Peyer's patch (tissue), 4 donors: ENCODE measurements around the gene KRTAP12-2. TPM values are rescaled to one million over a fixed set of nuclear protein-coding genes. Genes with fewer than 3 reads are reported as not detected.

Experiments
- DNase-seq, 3 donors: peaks; one replicate each; pipeline ENCODE4 v3.0.0-alpha.2; 2017 to 2019
- H3K27ac ChIP-seq, 4 donors: fragments of 200-600 bp; sonication (generic); one replicate each; pipeline ENCODE4 v1.5.1; 2016 to 2019
- H3K27me3 ChIP-seq, 2 donors: fragments of 200-600 bp; sonication (generic); one replicate each; pipeline ENCODE4 v1.5.1; 2019
- H3K36me3 ChIP-seq, 3 donors: fragments of 200-600 bp; sonication (generic); one replicate each; pipeline ENCODE4 v1.5.1; 2016 to 2019
- H3K4me1 ChIP-seq, 4 donors: fragments of 200-600 bp; sonication (generic); one replicate each; pipeline ENCODE4 v1.5.1; 2016 to 2019
- H3K4me3 ChIP-seq, 4 donors: fragments of 200-600 bp; sonication (generic); 1 replicate in 3 of 4; 2 replicates in 1 of 4; pipeline ENCODE4 v1.5.1; 2016 to 2019; ENCODE audit warnings: mild to moderate bottlenecking in 1 of 4
- H3K9me3 ChIP-seq, 4 donors: fragments of 200-600 bp; sonication (generic); one replicate each; pipeline ENCODE4 v1.5.1; 2016 to 2019; ENCODE audit warnings: mild to moderate bottlenecking in 1 of 4
- POLR2A ChIP-seq, 2 donors: fragments of 450-650 bp; IDR thresholded peaks; one replicate each; pipeline ENCODE4 v1.5.1; 2017; ENCODE audit warnings: antibody characterized with exemption in 2 of 2, mild to moderate bottlenecking in 2 of 2, moderate library complexity in 2 of 2
- small RNA-seq, 2 donors: library from RNA; depleted of rRNA; stranded (forward); fragments of <200 nt; gene quantifications; one replicate each; pipeline ENCODE3, GENCODE V24; 2016
- total RNA-seq, 4 donors: library from RNA; depleted of rRNA; stranded (reverse); fragments of >200 nt; gene quantifications; one replicate each; pipeline ENCODE4 v1.1.0, GENCODE V29; 2016
- TF ChIP-seq, protein P1 (sequence below), 6 experiments: fragments of 450-650 bp in 4 of 6; fragments of 200-600 bp in 2 of 6; sonication (generic) in 1 of 6; IDR thresholded peaks; one replicate each; pipeline ENCODE4 v1.5.1; 2017 to 2019; ENCODE audit warnings: antibody characterized with exemption in 6 of 6, mild to moderate bottlenecking in 3 of 6, moderate library complexity in 1 of 6

KRTAP12-2 gene
- total RNA-seq, 4 donors from 2014 or later: not detected

DNA sequence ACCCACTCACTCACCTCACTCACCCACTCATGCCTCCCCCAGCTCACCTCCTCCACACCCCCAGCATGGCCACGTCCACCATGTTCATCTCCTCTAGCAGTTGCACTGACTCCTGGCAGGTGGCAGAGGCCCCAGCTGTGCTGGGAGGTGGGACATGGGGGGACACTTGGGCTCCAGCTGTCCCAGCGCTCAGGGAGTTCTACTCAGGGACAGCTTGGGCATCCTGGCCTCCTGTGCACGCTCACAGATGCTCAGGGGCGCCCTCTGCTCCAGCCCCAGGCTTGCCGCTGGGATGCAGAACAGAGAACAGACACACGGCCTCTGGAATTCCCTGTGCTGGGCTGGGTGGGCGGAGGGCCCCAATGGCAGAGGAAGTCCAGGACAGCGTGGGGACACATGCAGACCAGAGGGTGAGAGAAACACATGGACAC lies 49.6 kb downstream of the KRTAP12-2 start:
- H3K4me3 ChIP-seq: no peak overlapping the region
- no peak for DNase-seq
- no peaks in the 10 kb centered on the region for H3K36me3 ChIP-seq
- no peaks in the 10 kb centered on the region for H3K4me1 ChIP-seq
- H3K27ac ChIP-seq: no peak overlapping the region
- TF ChIP-seq, protein P1, sequence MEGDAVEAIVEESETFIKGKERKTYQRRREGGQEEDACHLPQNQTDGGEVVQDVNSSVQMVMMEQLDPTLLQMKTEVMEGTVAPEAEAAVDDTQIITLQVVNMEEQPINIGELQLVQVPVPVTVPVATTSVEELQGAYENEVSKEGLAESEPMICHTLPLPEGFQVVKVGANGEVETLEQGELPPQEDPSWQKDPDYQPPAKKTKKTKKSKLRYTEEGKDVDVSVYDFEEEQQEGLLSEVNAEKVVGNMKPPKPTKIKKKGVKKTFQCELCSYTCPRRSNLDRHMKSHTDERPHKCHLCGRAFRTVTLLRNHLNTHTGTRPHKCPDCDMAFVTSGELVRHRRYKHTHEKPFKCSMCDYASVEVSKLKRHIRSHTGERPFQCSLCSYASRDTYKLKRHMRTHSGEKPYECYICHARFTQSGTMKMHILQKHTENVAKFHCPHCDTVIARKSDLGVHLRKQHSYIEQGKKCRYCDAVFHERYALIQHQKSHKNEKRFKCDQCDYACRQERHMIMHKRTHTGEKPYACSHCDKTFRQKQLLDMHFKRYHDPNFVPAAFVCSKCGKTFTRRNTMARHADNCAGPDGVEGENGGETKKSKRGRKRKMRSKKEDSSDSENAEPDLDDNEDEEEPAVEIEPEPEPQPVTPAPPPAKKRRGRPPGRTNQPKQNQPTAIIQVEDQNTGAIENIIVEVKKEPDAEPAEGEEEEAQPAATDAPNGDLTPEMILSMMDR (IDR thresholded peaks at IDR 0.05): no peak
- TF ChIP-seq POLR2A (IDR thresholded peaks at IDR 0.05): no peak
- peaks cover 0 to 3% (median 0%) of the 10 kb centered on the region in 4 donors for H3K9me3 ChIP-seq
- no peaks in the 10 kb centered on the region for H3K27me3 ChIP-seq

DNA sequence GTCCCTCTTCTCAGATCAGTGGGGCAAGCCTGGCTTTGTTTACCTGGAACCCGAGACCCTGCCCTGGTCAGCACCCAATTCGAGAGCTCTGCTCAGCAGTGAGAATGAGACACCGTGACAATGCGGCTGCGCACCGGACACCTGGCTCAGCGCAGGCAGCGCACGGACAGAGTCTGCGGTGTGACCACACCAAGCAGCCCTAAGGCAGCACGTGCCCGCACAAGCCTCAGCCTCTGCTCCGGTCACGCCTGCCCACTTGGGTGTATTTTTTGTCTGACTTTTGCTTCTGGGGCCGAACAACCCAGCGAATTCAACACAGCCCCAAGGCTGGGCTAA lies 50.2 kb downstream of the KRTAP12-2 start:
- no peak for DNase-seq

More for the DNA sequence above, 50.2 kb downstream of the KRTAP12-2 start:
- H3K27ac ChIP-seq: no peak overlapping the region
- no peak for TF ChIP-seq POLR2A (IDR thresholded peaks at IDR 0.05)
- TF ChIP-seq, protein P1 (IDR thresholded peaks at IDR 0.05): no peak
- no peaks in the 10 kb centered on the region for H3K27me3 ChIP-seq
- H3K36me3 ChIP-seq: no peaks in the 10 kb centered on the region
- no peaks in the 10 kb centered on the region for H3K4me1 ChIP-seq
- H3K4me3 ChIP-seq: no peak overlapping the region
- peaks cover 0 to 7% (median 0%) of the 10 kb centered on the region in 4 donors for H3K9me3 ChIP-seq

Small RNAs within 50 kb of the gene (small RNA-seq; reads per million reads assigned to genes)
- 0 reads per million in 2 donors for gene KRTAP12-6P

Other genes starting within 250 kb of the KRTAP12-2 start
- 1 to 10 TPM; 1.7 to 6.6 (median 2.2) TPM for gene LRRC3, start 211.4 kb downstream of the KRTAP12-2 start, total RNA-seq
- gene KRTAP10-1, start 126.7 kb downstream of the KRTAP12-2 start, total RNA-seq: not detected
- gene KRTAP10-2, start 115.4 kb downstream of the KRTAP12-2 start, total RNA-seq: not detected
- not detected for gene KRTAP10-3, start 108.1 kb downstream of the KRTAP12-2 start, total RNA-seq
- not detected for gene KRTAP10-4, start 93.2 kb downstream of the KRTAP12-2 start, total RNA-seq
- not detected for gene KRTAP10-5, start 86.3 kb downstream of the KRTAP12-2 start, total RNA-seq
- not detected for gene KRTAP10-6, start 74.4 kb downstream of the KRTAP12-2 start, total RNA-seq
- gene KRTAP10-7, start 66.3 kb downstream of the KRTAP12-2 start, total RNA-seq: not detected
- gene KRTAP10-8, start 54.8 kb downstream of the KRTAP12-2 start, total RNA-seq: not detected
- not detected for gene KRTAP10-9, start 39.8 kb downstream of the KRTAP12-2 start, total RNA-seq
- gene KRTAP10-10, start 29.6 kb downstream of the KRTAP12-2 start, total RNA-seq: not detected
- gene KRTAP10-11, start 20.5 kb downstream of the KRTAP12-2 start, total RNA-seq: not detected
- not detected for gene KRTAP12-4, start 12.3 kb downstream of the KRTAP12-2 start, total RNA-seq
- gene KRTAP12-3, start 9.0 kb downstream of the KRTAP12-2 start, total RNA-seq: not detected
- gene KRTAP12-1, start 15.2 kb upstream of the KRTAP12-2 start, total RNA-seq: not detected
- gene KRTAP10-12, start 30.2 kb upstream of the KRTAP12-2 start, total RNA-seq: not detected
- gene TSPEAR, start 44.6 kb upstream of the KRTAP12-2 start, total RNA-seq: under 1 TPM in 1 of 4 donors, not detected in 3; 0.47 TPM
- gene UBE2G2, start 134.9 kb upstream of the KRTAP12-2 start, total RNA-seq: 100 to 1,000 TPM in 2 of 4 donors, 10 to 100 TPM in 2; 68.8 to 116 (median 95.1) TPM
- 10 to 100 TPM; 42.6 to 57.6 (median 49.8) TPM for gene SUMO3, start 151.1 kb upstream of the KRTAP12-2 start, total RNA-seq
- 100 to 1,000 TPM in 3 of 4 donors, 10 to 100 TPM in 1; 69.3 to 495 (median 390) TPM for gene PTTG1IP, start 206.8 kb upstream of the KRTAP12-2 start, total RNA-seq